PFSK-1 (cell line): ENCODE measurements around the gene PML.

Experiments used
- FOXP2 ChIP-seq: optimal IDR thresholded peaks from 2 replicates; pipeline ENCODE3; 2011; ENCODE audit warnings: borderline replicate concordance, control low read depth, inconsistent platforms; ENCODE audit not compliant: insufficient read depth; ENCODE audit errors: extremely low read length, extremely low read depth
- POLR2AphosphoS5 ChIP-seq: IDR thresholded peaks from 2 replicates; pipeline ENCODE4 v1.6.1; 2012; ENCODE audit warnings: low read depth, mild to moderate bottlenecking, control low read depth, low read length, moderate library complexity
- SIN3A ChIP-seq: IDR thresholded peaks from 2 replicates; pipeline ENCODE4 v1.6.1; 2012; ENCODE audit warnings: mild to moderate bottlenecking, low read length, moderate library complexity, borderline replicate concordance; ENCODE audit not compliant: insufficient read depth
- TAF1 ChIP-seq: IDR thresholded peaks from 2 replicates; pipeline ENCODE4 v1.6.1; 2012; ENCODE audit warnings: low read length, control low read depth, borderline replicate concordance; ENCODE audit not compliant: insufficient read depth
- TF ChIP-seq, protein P1 (sequence below), 2 experiments: IDR thresholded peaks; 2 replicates each; pipeline versions ENCODE4 v1.6.1 to v1.8.0; 2011 to 2012; ENCODE audit warnings: low read depth in 2 of 2, low read length in 2 of 2, control low read depth in 1 of 2, inconsistent platforms in 1 of 2, mild to moderate bottlenecking in 1 of 2, moderate library complexity in 1 of 2; ENCODE audit not compliant: insufficient read depth in 1 of 2

Gene PML

DNA sequence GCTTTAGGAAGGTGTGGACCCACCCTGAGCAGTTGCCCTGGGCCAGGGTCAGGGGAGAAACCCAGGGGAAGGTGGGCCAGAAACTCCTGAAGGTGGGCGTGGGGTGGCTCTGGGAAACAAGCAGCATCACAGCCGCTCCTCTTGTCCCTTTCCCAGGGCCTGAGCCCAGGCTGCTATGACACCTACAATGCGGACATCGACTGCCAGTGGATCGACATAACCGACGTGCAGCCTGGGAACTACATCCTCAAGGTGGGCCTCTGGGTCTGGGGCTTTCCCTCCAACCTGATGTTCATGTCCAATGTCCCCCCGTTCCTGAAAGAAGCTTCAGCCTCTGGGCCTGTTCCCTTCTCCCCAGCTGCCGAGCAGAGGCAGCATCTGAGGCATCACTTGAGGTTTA lies 46.9 kb upstream of the PML start:
- TF ChIP-seq POLR2AphosphoS5 = no peak

DNA sequence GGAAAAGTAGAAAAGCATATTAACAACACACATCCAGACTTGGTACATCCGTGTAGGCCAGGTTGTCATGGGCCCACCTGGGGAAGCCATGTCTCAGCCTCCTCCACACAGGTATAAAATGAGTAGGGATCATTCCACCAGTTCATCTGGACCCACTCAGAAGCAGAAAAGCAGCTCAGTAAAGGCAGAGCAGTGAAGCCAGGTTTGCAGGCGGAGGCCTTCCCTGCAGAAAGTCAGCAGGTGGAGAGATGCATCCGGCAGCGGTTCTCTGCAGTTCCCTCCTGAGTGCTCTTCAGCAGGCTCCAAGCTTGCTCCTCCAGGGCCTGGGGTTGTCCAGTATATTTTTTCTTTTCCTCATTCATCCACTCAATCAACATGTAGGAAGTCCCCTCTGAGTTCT lies 46.1 kb upstream of the PML start:
- no peak for TF ChIP-seq POLR2AphosphoS5
- TF ChIP-seq, protein P1, sequence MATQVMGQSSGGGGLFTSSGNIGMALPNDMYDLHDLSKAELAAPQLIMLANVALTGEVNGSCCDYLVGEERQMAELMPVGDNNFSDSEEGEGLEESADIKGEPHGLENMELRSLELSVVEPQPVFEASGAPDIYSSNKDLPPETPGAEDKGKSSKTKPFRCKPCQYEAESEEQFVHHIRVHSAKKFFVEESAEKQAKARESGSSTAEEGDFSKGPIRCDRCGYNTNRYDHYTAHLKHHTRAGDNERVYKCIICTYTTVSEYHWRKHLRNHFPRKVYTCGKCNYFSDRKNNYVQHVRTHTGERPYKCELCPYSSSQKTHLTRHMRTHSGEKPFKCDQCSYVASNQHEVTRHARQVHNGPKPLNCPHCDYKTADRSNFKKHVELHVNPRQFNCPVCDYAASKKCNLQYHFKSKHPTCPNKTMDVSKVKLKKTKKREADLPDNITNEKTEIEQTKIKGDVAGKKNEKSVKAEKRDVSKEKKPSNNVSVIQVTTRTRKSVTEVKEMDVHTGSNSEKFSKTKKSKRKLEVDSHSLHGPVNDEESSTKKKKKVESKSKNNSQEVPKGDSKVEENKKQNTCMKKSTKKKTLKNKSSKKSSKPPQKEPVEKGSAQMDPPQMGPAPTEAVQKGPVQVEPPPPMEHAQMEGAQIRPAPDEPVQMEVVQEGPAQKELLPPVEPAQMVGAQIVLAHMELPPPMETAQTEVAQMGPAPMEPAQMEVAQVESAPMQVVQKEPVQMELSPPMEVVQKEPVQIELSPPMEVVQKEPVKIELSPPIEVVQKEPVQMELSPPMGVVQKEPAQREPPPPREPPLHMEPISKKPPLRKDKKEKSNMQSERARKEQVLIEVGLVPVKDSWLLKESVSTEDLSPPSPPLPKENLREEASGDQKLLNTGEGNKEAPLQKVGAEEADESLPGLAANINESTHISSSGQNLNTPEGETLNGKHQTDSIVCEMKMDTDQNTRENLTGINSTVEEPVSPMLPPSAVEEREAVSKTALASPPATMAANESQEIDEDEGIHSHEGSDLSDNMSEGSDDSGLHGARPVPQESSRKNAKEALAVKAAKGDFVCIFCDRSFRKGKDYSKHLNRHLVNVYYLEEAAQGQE (IDR thresholded peaks at IDR 0.05; ENCODE audit: insufficient read depth in 1 of 2, low read depth in 2 of 2, low read length in 2 of 2) = no peak
- TF ChIP-seq FOXP2 = no peak
- TF ChIP-seq TAF1 = no peak
- TF ChIP-seq SIN3A = no peak

DNA sequence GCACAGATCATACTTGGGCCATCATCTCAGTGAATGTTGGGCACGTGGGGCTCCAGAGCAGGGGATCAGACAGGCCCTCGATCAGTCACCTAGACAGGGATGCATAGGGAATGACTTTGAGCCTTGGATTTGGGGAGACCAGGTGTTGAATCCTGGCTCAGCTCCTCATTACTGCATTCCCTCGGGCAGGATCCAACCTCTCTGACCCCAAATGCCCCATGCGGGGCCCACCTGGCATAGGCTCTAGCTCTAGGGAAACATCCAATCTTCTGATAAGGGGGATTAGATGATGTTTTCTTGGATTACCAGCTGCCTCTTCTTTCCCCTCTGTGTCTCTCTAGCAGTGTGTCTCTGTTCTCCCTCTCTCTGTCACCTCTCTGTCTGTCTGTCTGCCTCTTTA lies 45.5 kb upstream of the PML start:
- TF ChIP-seq, protein P1 (IDR thresholded peaks at IDR 0.05; ENCODE audit: insufficient read depth in 1 of 2, low read depth in 2 of 2, low read length in 2 of 2) = no peak
- TF ChIP-seq SIN3A = no peak
- no peak for TF ChIP-seq TAF1

DNA sequence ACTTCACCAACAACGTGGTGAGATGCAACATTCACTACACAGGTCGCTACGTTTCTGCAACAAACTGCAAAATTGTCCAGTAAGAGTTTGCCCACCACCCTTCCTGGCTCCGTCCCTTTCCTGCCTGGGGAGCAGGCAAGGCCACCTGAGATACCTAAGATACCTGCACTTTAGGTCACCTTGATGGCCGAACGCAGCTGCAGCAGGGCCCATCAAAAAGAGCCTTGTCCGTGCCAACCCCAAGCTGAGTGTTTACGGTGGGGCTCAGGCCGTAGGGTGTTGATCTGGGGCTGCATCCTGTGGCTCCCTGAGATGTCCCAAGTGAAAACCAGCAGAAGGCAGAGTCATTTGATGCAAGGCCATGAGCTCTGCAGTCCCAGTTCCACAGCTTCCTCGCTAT lies 45.0 kb upstream of the PML start:
- no peak for TF ChIP-seq POLR2AphosphoS5

DNA sequence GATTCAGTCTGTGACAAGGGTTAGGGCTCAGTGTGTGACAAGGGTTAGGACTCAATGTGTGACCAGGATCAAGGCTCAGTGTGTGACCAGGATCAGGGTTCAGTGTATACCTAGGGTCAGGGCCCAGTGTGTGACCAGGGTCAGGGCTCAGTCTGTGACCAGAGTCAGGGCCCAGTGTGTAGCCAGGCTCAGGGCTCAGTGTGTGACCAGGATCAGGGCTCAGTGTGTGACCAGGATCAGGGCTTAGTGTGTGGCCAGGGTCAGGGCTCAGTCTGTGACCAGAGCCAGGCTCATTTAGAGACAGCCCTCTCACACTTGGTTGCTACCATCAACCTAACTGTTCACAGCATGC lies 44.1 kb upstream of the PML start:
- TF ChIP-seq FOXP2 = no peak
- TF ChIP-seq, protein P1 (IDR thresholded peaks at IDR 0.05; ENCODE audit: insufficient read depth in 1 of 2, low read depth in 2 of 2, low read length in 2 of 2) = no peak
- no peak for TF ChIP-seq POLR2AphosphoS5
- no peak for TF ChIP-seq SIN3A
- no peak for TF ChIP-seq TAF1

DNA sequence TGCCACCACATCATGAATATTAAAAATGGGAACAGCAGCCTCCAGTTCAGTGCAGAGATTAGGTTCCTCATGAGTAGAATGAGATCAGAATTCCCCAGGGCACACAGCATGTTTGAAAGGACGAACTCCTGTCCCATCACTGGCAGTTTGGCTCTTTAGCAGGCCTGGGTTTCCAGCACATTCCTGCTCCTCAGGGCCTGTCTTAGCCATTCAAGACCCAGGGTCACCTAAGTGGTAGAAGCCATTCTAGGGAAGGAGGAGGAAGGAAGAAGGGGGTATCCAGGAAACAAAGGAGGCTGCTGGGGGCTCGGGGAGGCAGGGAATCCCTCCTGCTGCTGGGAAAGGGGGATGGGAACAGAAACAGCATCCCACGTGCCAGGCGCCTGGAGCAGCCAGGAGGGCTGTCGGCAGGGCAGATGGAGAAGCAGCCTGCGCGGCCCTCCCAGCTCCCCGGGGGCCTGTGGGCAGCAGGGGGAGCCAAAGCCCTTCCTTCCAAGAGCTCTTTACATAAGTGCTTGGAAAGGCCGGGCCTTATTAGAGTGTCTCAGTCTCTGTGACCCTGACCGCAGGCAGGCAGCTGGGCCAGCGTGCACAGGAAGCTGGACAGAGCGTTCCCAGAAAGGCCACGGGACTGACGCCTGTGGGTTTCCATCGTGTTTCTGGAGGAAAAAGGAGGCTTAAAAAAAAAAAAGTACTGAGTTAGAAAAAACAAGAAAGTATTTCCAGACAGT lies 43.5 kb upstream of the PML start:
- TF ChIP-seq, protein P1 (IDR thresholded peaks at IDR 0.05; ENCODE audit: insufficient read depth in 1 of 2, low read depth in 2 of 2, low read length in 2 of 2) = peak; percentile 69 to 80
- TF ChIP-seq FOXP2 (no peak), TAF1 (no peak), POLR2AphosphoS5 (no peak)
